Endothelial cell (in vitro differentiated cells): ENCODE results near the gene ICAM5. TPM values are rescaled to one million over a fixed set of nuclear protein-coding genes. Genes with fewer than 3 reads are reported as not detected.
A peak's percentile ranks its signal among the peaks of the same experiment; 100 is the strongest.

Source experiments
- DNase-seq: peaks from one replicate; pipeline ENCODE4 v3.0.0; 2021; ENCODE audit warnings: low spot score
- H3K27ac Mint-ChIP-seq: one replicate; pipeline ENCODE4 v1.8.0; 2021; ENCODE audit warnings: mixed read lengths, inconsistent platforms; ENCODE audit not compliant: unreplicated experiment
- H3K27me3 Mint-ChIP-seq: one replicate; pipeline ENCODE4 v1.8.0; 2021; ENCODE audit warnings: mild to moderate bottlenecking, moderate library complexity, mixed read lengths, inconsistent platforms; ENCODE audit not compliant: unreplicated experiment
- H3K36me3 Mint-ChIP-seq: one replicate; pipeline ENCODE4 v1.8.0; 2021; ENCODE audit warnings: mild to moderate bottlenecking, low read depth, mixed read lengths, inconsistent platforms; ENCODE audit not compliant: unreplicated experiment
- H3K4me1 Mint-ChIP-seq: one replicate; pipeline ENCODE4 v1.8.0; 2021; ENCODE audit warnings: mild to moderate bottlenecking, mixed read lengths, inconsistent platforms; ENCODE audit not compliant: unreplicated experiment
- H3K4me3 Mint-ChIP-seq: one replicate; pipeline ENCODE4 v1.8.0; 2021; ENCODE audit warnings: mild to moderate bottlenecking, mixed read lengths, inconsistent platforms; ENCODE audit not compliant: unreplicated experiment
- H3K9me3 Mint-ChIP-seq: one replicate; pipeline ENCODE4 v1.8.0; 2021; ENCODE audit warnings: mixed read lengths, inconsistent platforms; ENCODE audit not compliant: unreplicated experiment
- total RNA-seq: library from RNA; stranded (reverse); fragmentation: NEBNext Ultra II Directional; extraction: Animal tissue kit (Norgen Biotek cat#: 25700); gene quantifications from one replicate; pipeline ENCODE4 v1.2.1, GENCODE V29; 2021; ENCODE audit not compliant: unreplicated experiment
- TF ChIP-seq, protein P1 (sequence below): fragments of 200-600 bp; sonication (generic); IDR thresholded peaks from one replicate; pipeline ENCODE4 v1.5.0; 2021; ENCODE audit warnings: antibody characterized with exemption; ENCODE audit not compliant: unreplicated experiment

The ICAM5 gene
- total RNA-seq, 1 donor from 2014 or later: not detected

DNA sequence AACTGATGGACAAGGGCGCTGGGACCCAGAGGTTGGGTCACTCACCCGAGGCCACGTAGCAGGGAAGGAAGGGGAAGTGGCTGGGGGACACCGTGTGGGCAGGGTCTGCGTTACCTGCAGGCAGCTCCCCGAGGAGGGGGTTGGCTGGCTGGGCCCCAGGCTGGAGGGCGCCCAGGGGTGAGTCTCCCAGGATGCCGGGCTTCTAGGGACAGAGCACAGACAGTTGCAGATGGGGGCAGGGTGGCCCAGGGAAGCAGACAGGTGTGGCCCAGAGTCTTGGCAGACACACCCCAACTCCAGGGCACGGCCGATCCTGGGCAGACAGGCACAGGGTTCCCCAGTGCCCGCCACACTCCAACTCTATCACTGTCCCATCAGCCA, 31.7 kb downstream of the ICAM5 start:
- no peaks in the 10 kb centered on the region for H3K4me1 Mint-ChIP-seq
- no peak for DNase-seq
- H3K36me3 Mint-ChIP-seq: peaks cover 18% of the 10 kb centered on the region
- H3K9me3 Mint-ChIP-seq: no peaks in the 10 kb centered on the region
- H3K27ac Mint-ChIP-seq: no peak overlapping the region
- TF ChIP-seq, protein P1, sequence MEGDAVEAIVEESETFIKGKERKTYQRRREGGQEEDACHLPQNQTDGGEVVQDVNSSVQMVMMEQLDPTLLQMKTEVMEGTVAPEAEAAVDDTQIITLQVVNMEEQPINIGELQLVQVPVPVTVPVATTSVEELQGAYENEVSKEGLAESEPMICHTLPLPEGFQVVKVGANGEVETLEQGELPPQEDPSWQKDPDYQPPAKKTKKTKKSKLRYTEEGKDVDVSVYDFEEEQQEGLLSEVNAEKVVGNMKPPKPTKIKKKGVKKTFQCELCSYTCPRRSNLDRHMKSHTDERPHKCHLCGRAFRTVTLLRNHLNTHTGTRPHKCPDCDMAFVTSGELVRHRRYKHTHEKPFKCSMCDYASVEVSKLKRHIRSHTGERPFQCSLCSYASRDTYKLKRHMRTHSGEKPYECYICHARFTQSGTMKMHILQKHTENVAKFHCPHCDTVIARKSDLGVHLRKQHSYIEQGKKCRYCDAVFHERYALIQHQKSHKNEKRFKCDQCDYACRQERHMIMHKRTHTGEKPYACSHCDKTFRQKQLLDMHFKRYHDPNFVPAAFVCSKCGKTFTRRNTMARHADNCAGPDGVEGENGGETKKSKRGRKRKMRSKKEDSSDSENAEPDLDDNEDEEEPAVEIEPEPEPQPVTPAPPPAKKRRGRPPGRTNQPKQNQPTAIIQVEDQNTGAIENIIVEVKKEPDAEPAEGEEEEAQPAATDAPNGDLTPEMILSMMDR: no peak
- no peak overlapping the region for H3K4me3 Mint-ChIP-seq
- H3K27me3 Mint-ChIP-seq: peaks cover 8% of the 10 kb centered on the region

DNA sequence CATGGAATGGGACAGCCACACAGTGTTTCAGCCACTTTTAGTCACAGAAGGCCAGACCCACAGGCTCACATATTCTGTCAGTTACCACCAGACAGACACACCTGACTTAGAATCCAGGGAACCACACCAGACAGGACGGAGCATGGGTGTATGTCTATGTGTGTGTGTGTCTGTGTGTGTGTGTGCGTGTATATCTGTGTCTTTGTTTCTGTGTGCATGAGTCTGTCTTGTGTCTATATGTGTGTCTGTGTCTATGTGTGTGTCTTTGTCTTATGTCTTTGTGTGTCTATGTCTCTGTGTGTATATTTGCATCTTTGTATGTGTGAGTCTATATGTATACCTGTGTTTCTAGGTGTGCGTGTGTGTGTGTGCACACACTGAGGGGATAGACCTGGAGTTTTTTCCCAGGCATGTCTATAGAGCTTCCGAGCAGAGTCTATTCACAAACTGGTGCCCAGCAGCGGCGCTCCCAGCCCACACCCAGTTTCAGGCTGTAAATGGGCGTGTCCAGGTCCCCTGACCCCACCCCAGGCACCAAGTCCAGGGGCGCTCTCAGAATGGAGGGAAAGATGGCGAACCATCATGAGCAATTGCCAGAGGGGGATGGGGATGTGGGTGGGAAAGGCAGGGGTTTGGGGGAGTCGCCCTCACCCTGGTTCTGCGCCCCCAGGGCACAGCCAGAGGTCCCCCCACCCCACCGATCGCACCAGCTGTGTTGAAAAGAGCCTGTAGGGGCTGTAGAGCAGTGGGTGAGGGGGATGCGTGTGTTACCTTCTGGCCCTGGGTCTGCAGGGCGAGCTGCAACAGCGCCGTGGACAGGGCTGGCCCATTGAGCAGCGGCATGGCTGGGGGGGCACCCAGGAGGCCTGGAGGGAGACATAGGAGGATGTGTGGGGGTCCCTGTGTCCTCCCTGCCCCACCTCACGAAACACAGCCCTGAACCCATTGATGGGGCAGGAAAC, 32.4 kb downstream of the ICAM5 start:
- DNase-seq: no peak
- H3K27ac Mint-ChIP-seq: no peak overlapping the region
- H3K27me3 Mint-ChIP-seq: peaks cover 7% of the 10 kb centered on the region

DNA sequence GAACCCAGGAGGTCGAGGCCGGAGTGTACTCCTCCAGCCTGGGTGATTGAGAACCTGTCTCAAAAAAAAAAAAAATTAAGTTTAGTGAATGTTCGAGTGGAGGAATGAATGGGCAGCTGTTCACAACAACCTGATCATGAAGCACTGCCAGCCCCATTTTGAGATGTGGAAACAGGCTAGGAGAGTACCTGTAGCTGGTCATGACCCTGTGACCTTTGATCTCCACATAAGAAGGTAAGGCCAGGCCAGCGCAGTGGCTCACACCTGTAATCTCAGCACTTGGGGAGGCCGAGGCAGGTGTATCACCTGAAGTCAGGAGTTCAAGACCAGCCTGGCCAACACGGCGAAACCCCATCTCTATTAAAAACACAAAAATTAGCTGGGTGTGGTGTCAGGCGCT, 36.0 kb downstream of the ICAM5 start:
- Mint-ChIP-seq H3K36me3 (peaks cover 20% of the 10 kb centered on the region), H3K9me3 (no peaks in the 10 kb centered on the region), H3K27me3 (peaks cover 10% of the 10 kb centered on the region), H3K27ac (no peak overlapping the region), H3K4me3 (no peak overlapping the region), H3K4me1 (no peaks in the 10 kb centered on the region)
- DNase-seq: no peak
- TF ChIP-seq, protein P1: no peak

More for the DNA sequence above, 32.4 kb downstream of the ICAM5 start:
- TF ChIP-seq, protein P1: no peak
- Mint-ChIP-seq H3K4me3 (peak overlapping the region; percentile 35), H3K4me1 (no peaks in the 10 kb centered on the region), H3K9me3 (no peaks in the 10 kb centered on the region), H3K36me3 (peaks cover 18% of the 10 kb centered on the region)

DNA sequence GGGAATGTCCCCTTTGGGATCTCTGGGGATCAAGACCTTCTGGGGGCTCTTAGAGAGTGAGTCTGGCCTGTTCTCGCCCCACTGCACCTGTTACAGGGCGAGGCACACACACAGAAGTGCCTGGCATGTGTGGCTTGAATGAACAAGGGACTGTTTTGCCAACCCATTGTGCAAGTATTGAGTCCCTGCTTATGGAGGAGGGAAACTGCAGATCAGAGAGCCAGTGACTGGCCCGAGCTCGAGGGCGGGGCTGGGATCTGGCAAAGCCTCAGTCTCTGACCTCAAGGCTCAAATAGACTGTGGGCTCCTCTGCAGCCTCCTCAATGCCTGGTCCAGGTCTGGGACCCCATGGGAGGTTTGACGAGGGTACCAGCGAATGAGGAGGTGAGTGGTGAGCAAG, 38.0 kb downstream of the ICAM5 start:
- Mint-ChIP-seq H3K36me3 (peaks cover 19% of the 10 kb centered on the region), H3K9me3 (no peaks in the 10 kb centered on the region), H3K27ac (no peak overlapping the region), H3K4me3 (no peak overlapping the region), H3K4me1 (peaks cover 7% of the 10 kb centered on the region), H3K27me3 (peaks cover 11% of the 10 kb centered on the region)
- TF ChIP-seq, protein P1: no peak
- DNase-seq: no peak
